ENCODE measurements around the gene AMIGO2.
"Not testable (repeated sequence)": the region's sequence is repeated elsewhere in the genome, so short reads cannot be mapped to it uniquely, and the experiment has no call there.

Gene AMIGO2

GRCh38 chr12:47120736-47121135 is 41.0 kb upstream of the AMIGO2 start:
- no peak for TF ChIP-seq CTCF (IDR thresholded peaks at IDR 0.05; ENCODE audit: insufficient read depth, low read depth, low read length, missing control alignments)
- no peak overlapping the region for H3K4me3 ChIP-seq (ENCODE audit: low read depth, low read length)
- no peak for DNase-seq (ENCODE audit: low read depth)

GRCh38 chr12:47117305-47117704 is 37.5 kb upstream of the AMIGO2 start:
- not testable (repeated sequence) for H3K4me3 ChIP-seq (ENCODE audit: low read depth, low read length); DNase-seq (ENCODE audit: low read depth)

GRCh38 chr12:47114481-47114892 is 34.7 kb upstream of the AMIGO2 start:
- TF ChIP-seq CTCF (IDR thresholded peaks at IDR 0.05; ENCODE audit: insufficient read depth, low read depth, low read length, missing control alignments): no peak
- no peak for DNase-seq (ENCODE audit: low read depth)
- no peak overlapping the region for H3K4me3 ChIP-seq (ENCODE audit: low read depth, low read length)

GRCh38 chr12:47112679-47113078 is 32.9 kb upstream of the AMIGO2 start:
- no peak overlapping the region for H3K4me3 ChIP-seq (ENCODE audit: low read depth, low read length)
- no peak for TF ChIP-seq CTCF (IDR thresholded peaks at IDR 0.05; ENCODE audit: insufficient read depth, low read depth, low read length, missing control alignments)
- no peak for DNase-seq (ENCODE audit: low read depth)

- no peak overlapping the region for H3K4me3 ChIP-seq (ENCODE audit: low read depth, low read length)
- no peak for TF ChIP-seq CTCF (IDR thresholded peaks at IDR 0.05; ENCODE audit: insufficient read depth, low read depth, low read length, missing control alignments)
- no peak for DNase-seq (ENCODE audit: low read depth)
Measured at GRCh38 chr12:47111854-47112253, 32.1 kb upstream of the AMIGO2 start.

- H3K4me3 ChIP-seq (ENCODE audit: low read depth, low read length): no peak overlapping the region
- no peak for TF ChIP-seq CTCF (IDR thresholded peaks at IDR 0.05; ENCODE audit: insufficient read depth, low read depth, low read length, missing control alignments)
- no peak for DNase-seq (ENCODE audit: low read depth)
Measured at GRCh38 chr12:47111392-47111778, 31.6 kb upstream of the AMIGO2 start.

GRCh38 chr12:47110718-47111391 is 31.1 kb upstream of the AMIGO2 start:
- no peak for DNase-seq (ENCODE audit: low read depth)
- H3K4me3 ChIP-seq (ENCODE audit: low read depth, low read length): no peak overlapping the region

More at GRCh38 chr12:47110718-47111391, 31.1 kb upstream of the AMIGO2 start:
- TF ChIP-seq CTCF (IDR thresholded peaks at IDR 0.05; ENCODE audit: insufficient read depth, low read depth, low read length, missing control alignments): no peak
